HG02943 (cell line): ENCODE data around the gene TBC1D2.

Source experiments
- ATAC-seq: cut with Tn5 transposase; IDR thresholded peaks from one replicate; pipeline ENCODE4 v1.9.1; 2021; ENCODE audit warnings: mild to moderate bottlenecking, low read depth, moderate library complexity; ENCODE audit not compliant: unreplicated experiment

Gene TBC1D2

DNA sequence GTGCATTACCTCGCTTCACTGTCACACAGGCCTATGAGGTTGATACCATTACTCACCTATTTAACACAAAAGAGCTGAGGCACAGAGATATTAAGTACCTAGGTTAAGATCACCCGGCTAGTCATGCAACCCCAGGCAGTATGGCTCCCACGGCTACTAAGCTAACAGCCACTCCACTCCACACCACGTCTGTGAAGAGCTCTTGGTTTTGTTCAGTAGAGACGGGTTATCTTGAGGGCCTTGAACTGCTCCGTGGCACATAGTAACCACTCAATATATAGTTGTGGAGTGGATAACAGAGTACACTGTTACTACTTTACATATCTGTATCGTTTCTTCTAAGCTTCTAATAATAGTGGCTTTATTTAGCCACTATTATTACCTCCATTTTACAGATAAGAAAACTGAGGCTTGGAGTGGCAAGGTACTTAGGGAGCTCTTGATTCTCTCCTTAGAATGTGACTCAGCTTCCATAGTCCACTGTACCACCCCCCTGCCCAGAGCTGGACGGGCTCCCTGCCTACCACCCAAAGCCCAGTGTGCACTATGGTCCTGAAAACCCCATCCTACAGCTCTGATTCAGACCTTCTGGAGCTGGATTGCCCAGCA is 62.0 kb downstream of the TBC1D2 start:
- ATAC-seq, result no peak

GRCh38 chr9:98192503-98193335 is 62.7 kb downstream of the TBC1D2 start, which contains the start of gene CORO2A:
Gene CORO2A (minus strand): TSS chr9:98192637. CDS start chr9:98157660, 34,977 bp downstream.
- no peak for ATAC-seq

DNA sequence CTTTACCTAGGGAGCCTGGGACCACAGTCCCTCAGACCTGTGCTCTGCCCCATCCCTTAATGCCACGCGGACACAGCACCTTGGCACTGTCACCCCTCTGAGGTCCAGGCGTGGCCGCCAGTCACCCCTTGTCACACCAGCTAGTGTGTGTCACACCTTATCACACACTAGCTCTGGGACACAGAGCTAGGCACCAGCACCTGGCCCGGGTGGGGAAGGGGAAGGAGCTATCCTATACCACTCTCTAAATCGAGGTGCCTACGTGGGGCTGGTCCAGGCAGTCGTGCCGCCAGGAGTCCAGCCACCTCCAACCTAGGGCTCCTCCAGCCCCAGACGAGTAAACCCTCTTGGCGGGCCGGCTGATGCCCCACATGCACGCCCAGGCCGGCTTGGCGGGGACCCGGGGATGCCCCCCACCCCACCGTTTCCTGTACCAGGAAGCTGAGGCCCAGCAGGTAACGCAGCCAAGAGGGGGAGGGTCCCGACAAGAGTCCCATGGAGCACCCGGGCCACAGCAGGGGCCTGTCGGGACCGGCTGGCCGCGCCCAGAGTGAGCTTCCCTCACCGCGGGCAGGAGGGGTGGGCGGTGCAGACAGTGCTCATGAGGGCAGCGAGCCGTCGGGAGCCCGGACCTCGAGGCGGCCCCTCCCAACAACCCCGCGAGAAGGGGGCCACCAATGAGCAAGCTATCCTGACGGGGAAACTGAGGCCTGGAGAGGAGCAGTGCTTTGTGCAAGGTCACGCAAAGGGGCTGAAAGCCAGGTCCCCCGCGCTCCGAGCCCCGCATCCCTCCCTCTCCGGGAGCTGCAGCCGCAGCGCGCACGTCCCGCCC is 63.6 kb downstream of the TBC1D2 start:
- no peak for ATAC-seq

DNA sequence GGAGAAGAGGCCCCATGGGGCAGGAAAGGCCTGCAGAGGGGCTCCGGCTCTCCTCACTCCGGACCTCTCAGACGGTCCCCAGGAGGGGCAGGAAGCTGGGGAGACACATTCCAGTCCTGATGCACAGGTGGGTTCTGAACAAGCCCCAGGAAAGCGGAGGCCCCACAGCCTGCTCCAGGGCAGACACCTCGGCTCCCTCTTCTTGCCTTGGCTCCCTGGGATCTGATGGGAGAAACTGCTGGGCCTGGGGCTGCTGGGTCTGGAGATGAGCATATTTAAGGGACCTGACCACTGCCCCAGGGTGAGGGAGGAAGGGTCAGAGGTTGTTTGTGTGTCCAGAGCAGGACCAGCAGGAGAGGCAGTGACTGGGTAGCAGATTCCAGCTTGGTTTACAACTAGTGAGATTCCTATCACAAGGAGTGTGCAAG is 64.3 kb downstream of the TBC1D2 start:
- ATAC-seq, result no peak

DNA sequence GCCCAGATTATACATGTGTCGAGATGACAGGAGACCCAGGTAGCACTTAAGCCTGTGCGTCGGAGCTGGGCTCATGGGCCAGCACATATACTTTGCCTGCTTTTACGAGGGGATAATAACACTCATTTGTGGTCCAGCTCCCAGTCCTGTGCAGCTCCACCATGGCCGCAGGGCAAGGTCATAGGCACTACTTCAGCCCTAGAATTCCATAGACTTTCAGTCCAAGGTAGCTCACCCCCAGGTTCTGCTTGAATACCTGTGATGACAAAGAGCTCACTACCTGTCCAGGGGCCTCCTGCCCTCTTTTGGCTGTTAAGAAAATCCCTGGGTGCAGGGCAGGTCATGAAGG is 64.7 kb downstream of the TBC1D2 start:
- no peak for ATAC-seq

GRCh38 chr9:98189412-98189811 is 66.0 kb downstream of the TBC1D2 start:
- no peak for ATAC-seq

DNA sequence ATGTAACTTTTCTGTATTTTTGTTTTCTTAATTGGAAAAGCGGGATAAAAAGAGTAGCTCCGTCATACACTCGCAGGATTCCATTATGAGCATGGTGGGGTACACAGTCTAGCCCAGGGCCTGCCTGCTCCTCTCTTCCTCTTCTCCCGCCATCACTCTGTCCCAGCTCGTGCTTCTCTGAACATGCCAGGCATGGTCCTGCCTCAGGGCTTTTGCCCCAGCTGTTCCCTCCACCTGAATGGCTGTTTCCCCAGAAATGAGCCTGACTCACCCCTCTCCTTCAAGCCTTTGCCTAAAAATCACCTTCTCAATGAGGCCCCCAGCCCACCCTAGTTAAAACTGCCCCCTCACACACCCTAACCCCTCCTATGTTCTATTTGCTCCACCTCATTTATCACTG is 67.5 kb downstream of the TBC1D2 start:
- no peak for ATAC-seq

DNA sequence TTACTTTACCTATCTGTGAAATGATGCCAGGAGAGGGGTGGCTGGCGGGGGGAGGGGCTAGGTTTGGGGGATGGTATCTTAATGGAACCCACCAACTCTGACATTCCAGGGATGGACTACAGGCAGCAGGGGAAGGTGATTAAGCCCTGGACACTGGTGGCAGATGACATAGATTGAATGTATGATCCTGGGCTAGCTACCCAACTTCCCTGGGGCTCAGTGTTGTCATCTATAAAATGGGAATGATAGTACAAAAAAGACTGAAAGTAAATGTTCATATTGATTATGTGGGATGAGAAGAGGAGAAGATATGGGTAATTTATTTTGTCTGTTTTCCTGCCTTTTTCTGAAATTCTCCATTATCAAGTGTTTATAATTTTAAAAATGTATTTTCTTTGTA is 69.2 kb downstream of the TBC1D2 start:
- no peak for ATAC-seq

DNA sequence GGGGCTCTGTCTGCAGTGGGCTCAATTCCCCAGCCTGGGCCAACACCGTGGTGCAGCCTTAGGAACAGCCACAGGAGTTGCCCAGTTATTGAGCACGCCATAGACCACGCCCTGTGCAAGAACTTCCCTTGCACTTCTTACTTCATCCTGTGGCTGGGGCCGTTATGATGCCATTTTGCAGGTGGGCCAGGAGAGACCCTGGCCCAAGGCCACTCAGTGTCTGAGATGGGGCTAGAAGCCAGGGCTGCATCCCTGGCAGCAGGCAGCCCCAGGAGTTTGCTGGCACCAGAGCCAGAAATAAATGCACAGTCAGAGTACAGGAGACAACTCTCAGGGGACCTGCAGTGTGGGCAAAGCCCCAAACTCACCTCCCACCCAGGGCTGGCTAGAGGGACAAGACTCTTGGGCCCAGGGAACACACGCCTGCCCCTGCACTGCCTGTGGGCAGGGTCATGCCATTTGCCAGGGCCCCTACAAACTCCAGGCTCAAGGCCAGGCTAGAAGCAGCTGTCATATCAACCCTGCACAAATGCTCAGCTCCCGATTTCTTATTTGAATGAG is 69.8 kb downstream of the TBC1D2 start:
- ATAC-seq, result no peak

DNA sequence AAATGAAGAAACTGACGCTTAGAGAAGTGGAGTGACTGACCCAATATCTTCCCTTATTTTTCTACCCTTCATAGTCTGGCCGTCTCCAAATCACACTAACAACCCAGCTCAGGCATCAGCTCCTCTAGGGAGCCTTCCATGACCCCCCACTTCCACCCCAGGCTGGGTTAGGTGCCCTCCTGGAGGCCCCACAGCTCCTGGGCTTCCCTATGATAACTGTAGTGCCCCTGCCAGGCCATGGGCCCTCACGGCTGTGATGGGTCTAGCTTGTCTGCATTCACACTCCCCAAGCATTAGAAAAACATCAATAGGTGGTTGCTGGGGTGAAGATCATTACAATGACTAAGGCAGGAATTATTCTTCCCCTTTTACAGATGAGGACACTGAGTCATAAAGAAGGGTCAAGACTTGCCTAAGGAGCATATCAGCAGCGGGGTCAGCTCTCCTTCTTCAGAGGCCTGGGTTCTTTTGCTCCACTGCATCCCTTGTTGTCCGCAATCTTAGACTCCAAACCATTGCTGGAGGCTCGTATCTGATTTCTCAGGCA is 70.4 kb downstream of the TBC1D2 start:
- no peak for ATAC-seq

DNA sequence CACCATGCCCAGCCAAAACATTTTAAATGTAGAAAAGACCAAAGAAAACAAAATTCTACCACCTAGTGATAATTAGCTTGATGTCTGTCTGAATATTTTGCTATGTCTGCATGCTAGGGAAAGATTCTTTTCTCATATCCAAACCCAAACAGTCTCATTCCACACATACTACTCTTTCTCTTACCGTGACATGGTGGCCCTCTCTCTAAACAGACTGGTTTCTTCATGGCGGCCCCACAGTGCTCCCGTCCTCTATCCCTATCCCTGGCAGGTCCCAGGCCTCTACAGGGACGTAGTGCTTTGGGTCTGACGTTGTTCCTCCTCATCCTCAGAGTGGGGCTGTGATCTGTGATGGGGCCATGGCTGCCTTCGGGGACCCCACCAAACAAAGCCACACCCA is 71.1 kb downstream of the TBC1D2 start:
- no peak for ATAC-seq

- no peak for ATAC-seq
Observed at GRCh38 chr9:98182889-98183599, 72.4 kb downstream of the TBC1D2 start.

GRCh38 chr9:98182069-98182820 is 73.2 kb downstream of the TBC1D2 start:
- ATAC-seq, result no peak

DNA sequence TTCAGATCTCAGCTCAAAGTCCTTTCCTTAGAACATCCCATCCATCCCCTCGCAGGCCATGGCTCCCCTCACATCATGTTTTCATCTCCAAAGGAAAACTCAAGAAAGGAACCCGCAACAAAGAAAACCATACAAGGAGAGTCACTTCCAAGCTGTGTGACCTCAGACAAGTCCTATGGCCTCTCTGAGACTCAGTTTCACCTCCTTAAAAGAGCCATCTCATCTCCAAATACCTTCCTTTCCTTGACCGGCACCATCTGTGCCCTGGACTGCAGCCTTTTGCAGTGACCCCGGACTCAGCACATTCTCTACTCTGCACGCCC is 73.7 kb downstream of the TBC1D2 start:
- no peak for ATAC-seq

- ATAC-seq, result no peak
Observed at GRCh38 chr9:98180996-98181395, 74.5 kb downstream of the TBC1D2 start.

DNA sequence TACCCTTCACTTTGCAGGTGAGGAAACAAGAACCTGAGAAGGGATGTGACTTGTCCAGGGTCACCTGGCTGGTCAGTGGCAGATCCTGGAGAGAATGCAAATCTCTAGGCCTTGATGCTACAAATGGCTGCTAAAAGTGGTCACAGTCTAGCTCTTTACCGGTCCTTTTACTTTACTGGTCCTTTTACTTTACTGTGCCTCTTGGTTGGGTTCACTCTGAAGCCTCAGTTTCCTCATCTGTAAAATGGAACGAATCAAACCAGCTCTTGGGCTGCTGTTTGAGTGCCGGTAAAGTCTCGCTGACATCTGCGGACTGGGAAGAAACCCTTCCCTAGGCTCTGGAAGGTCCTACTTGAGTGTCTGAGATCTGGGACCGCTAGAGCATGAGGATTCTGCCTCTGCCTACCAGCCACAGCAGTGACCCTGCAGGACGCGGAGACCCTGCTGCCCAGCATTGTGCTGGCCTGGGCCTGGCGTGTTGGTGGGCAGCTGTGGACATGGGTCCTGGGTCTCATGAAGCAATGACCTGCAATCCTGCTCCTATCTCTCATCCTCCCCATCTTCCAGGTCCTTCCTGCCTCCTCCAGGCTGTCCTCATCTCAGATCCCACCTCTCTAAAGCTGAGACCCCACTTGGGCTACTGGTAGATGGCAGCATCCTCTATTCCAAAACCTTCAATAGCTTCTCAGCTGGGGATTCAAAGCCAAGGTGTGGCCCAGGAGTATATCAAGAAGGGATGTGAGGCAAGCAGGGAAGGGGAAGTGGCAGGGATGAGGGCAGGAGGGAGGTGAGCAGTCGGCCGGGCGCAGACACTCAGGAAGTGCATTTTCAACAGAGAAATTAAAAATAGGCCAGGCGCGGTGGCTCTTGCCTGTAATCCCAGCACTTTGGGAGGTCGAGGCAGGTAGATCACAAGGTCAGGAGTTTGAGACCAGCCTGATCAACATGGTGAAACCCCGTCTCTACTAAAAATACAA is 76.3 kb downstream of the TBC1D2 start:
- ATAC-seq, result no peak

GRCh38 chr9:98176391-98177259 is 78.8 kb downstream of the TBC1D2 start:
- no peak for ATAC-seq
